ENCODE measurements around the gene BANP.

Gene BANP

DNA sequence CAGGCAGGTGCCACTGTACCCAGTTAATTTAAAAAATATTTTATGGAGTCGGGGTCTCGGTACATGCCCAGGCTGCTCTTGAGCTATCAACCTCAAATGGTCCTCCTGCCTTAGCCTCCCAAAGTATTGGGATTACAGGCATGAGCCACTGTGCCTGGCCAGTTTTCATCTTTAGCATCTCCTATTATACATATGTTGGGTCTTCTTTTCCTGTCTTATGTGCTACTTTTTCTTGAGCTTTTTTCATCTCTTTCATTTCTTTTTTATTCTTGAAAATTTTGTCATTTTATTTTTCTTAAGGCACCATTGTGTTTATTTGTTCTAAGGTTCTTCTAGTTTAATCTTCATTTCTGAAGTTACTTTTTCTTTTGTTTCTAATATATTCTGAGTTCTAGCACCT lies 20.7 kb downstream of the BANP start:
- CTCF ChIA-PET = interaction anchor here (1.6 kb wide), 1 partner anchor 10 kb away, joined by 5 read pairs; no protein-coding TSS in a partner anchor

More for the DNA sequence above, 20.7 kb downstream of the BANP start:
- POLR2A ChIA-PET = no interaction called here
- TF ChIP-seq MEIS1 (CRISPR knock-in tag; IDR thresholded peaks at IDR 0.05; ENCODE audit: borderline replicate concordance) (no peak), ZNF677 (tag by site-specific recombination; IDR thresholded peaks at IDR 0.05) (peak; percentile 77), ZNF660 (tag by site-specific recombination; IDR thresholded peaks at IDR 0.05) (no peak), ZNF558 (tag by site-specific recombination; IDR thresholded peaks at IDR 0.05) (peak; percentile 35; the same call in 1 of the 2 replicates), ZNF549 (tag by site-specific recombination; IDR thresholded peaks at IDR 0.05) (no peak; the same call in 1 of the 2 replicates), ZNF23 (tag by site-specific recombination; IDR thresholded peaks at IDR 0.05; ENCODE audit: borderline replicate concordance) (no peak), ZNF433 (tag by site-specific recombination; IDR thresholded peaks at IDR 0.05; ENCODE audit: low read depth) (no peak), SETDB1 (IDR thresholded peaks at IDR 0.05; ENCODE audit: insufficient read length, low read length) (peak; percentile 94), ZNF626 (tag by site-specific recombination; IDR thresholded peaks at IDR 0.05) (0 out of 2 replicates have a peak, but pooled peaks have one; percentile 31), ZNF292 (tag by site-specific recombination; IDR thresholded peaks at IDR 0.05; ENCODE audit: borderline replicate concordance, low read depth) (no peak), ZNF610 (tag by site-specific recombination; IDR thresholded peaks at IDR 0.05; ENCODE audit: borderline replicate concordance) (peak; percentile 49; the same call in 1 of the 2 replicates), ZNF529 (tag by site-specific recombination; IDR thresholded peaks at IDR 0.05; ENCODE audit: insufficient replicate concordance) (peak; percentile 29), ZNF133 (tag by site-specific recombination; IDR thresholded peaks at IDR 0.05) (peak; percentile 100)
- TF ChIP-seq, protein P1, sequence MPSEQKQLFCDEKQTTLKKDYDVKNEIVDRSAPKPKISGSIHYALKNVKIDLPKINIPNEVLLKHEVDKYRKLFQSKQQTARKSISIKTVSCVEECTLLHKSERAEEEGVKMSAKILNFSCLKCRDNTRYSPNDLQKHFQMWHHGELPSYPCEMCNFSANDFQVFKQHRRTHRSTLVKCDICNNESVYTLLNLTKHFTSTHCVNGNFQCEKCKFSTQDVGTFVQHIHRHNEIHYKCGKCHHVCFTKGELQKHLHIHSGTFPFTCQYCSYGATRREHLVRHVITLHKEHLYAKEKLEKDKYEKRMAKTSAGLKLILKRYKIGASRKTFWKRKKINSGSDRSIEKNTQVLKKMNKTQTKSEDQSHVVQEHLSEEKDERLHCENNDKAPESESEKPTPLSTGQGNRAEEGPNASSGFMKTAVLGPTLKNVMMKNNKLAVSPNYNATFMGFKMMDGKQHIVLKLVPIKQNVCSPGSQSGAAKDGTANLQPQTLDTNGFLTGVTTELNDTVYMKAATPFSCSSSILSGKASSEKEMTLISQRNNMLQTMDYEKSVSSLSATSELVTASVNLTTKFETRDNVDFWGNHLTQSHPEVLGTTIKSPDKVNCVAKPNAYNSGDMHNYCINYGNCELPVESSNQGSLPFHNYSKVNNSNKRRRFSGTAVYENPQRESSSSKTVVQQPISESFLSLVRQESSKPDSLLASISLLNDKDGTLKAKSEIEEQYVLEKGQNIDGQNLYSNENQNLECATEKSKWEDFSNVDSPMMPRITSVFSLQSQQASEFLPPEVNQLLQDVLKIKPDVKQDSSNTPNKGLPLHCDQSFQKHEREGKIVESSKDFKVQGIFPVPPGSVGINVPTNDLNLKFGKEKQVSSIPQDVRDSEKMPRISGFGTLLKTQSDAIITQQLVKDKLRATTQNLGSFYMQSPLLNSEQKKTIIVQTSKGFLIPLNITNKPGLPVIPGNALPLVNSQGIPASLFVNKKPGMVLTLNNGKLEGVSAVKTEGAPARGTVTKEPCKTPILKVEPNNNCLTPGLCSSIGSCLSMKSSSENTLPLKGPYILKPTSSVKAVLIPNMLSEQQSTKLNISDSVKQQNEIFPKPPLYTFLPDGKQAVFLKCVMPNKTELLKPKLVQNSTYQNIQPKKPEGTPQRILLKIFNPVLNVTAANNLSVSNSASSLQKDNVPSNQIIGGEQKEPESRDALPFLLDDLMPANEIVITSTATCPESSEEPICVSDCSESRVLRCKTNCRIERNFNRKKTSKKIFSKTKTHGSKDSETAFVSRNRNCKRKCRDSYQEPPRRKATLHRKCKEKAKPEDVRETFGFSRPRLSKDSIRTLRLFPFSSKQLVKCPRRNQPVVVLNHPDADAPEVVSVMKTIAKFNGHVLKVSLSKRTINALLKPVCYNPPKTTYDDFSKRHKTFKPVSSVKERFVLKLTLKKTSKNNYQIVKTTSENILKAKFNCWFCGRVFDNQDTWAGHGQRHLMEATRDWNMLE (tag by site-specific recombination; conservative IDR thresholded peaks at IDR 0.05; ENCODE audit: low read depth) = 0 out of 2 replicates have a peak, but pooled peaks have one; percentile 13
- TF ChIP-seq, protein P2, sequence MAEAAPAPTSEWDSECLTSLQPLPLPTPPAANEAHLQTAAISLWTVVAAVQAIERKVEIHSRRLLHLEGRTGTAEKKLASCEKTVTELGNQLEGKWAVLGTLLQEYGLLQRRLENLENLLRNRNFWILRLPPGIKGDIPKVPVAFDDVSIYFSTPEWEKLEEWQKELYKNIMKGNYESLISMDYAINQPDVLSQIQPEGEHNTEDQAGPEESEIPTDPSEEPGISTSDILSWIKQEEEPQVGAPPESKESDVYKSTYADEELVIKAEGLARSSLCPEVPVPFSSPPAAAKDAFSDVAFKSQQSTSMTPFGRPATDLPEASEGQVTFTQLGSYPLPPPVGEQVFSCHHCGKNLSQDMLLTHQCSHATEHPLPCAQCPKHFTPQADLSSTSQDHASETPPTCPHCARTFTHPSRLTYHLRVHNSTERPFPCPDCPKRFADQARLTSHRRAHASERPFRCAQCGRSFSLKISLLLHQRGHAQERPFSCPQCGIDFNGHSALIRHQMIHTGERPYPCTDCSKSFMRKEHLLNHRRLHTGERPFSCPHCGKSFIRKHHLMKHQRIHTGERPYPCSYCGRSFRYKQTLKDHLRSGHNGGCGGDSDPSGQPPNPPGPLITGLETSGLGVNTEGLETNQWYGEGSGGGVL (tag by site-specific recombination; IDR thresholded peaks at IDR 0.05) = no peak
- TF ChIP-seq, protein P3, sequence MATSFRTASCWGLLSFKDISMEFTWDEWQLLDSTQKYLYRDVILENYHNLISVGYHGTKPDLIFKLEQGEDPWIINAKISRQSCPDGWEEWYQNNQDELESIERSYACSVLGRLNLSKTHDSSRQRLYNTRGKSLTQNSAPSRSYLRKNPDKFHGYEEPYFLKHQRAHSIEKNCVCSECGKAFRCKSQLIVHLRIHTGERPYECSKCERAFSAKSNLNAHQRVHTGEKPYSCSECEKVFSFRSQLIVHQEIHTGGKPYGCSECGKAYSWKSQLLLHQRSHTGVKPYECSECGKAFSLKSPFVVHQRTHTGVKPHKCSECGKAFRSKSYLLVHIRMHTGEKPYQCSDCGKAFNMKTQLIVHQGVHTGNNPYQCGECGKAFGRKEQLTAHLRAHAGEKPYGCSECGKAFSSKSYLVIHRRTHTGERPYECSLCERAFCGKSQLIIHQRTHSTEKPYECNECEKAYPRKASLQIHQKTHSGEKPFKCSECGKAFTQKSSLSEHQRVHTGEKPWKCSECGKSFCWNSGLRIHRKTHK (tag by site-specific recombination; IDR thresholded peaks at IDR 0.05) = no peak
- TF ChIP-seq, protein P4, sequence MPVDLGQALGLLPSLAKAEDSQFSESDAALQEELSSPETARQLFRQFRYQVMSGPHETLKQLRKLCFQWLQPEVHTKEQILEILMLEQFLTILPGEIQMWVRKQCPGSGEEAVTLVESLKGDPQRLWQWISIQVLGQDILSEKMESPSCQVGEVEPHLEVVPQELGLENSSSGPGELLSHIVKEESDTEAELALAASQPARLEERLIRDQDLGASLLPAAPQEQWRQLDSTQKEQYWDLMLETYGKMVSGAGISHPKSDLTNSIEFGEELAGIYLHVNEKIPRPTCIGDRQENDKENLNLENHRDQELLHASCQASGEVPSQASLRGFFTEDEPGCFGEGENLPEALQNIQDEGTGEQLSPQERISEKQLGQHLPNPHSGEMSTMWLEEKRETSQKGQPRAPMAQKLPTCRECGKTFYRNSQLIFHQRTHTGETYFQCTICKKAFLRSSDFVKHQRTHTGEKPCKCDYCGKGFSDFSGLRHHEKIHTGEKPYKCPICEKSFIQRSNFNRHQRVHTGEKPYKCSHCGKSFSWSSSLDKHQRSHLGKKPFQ (tag by site-specific recombination; IDR thresholded peaks at IDR 0.05) = no peak
- TF ChIP-seq, protein P5, sequence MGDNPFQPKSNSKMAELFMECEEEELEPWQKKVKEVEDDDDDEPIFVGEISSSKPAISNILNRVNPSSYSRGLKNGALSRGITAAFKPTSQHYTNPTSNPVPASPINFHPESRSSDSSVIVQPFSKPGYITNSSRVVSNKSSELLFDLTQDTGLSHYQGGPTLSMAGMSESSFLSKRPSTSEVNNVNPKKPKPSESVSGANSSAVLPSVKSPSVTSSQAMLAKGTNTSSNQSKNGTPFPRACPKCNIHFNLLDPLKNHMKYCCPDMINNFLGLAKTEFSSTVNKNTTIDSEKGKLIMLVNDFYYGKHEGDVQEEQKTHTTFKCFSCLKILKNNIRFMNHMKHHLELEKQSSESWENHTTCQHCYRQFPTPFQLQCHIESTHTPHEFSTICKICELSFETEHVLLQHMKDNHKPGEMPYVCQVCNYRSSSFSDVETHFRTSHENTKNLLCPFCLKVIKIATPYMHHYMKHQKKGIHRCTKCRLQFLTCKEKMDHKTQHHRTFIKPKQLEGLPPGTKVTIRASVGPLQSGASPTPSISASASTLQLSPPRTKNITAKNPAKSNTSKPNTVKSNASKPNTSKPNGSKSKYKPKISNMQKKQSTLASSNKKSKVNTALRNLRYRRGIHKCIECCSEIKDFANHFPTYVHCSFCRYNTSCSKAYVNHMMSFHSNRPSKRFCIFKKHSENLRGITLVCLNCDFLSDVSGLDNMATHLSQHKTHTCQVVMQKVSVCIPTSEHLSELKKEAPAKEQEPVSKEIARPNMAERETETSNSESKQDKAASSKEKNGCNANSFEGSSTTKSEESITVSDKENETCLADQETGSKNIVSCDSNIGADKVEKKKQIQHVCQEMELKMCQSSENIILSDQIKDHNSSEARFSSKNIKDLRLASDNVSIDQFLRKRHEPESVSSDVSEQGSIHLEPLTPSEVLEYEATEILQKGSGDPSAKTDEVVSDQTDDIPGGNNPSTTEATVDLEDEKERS (tag by site-specific recombination; IDR thresholded peaks at IDR 0.05) = 0 out of 2 replicates have a peak, but pooled peaks have one; percentile 59
- TF ChIP-seq, protein P6, sequence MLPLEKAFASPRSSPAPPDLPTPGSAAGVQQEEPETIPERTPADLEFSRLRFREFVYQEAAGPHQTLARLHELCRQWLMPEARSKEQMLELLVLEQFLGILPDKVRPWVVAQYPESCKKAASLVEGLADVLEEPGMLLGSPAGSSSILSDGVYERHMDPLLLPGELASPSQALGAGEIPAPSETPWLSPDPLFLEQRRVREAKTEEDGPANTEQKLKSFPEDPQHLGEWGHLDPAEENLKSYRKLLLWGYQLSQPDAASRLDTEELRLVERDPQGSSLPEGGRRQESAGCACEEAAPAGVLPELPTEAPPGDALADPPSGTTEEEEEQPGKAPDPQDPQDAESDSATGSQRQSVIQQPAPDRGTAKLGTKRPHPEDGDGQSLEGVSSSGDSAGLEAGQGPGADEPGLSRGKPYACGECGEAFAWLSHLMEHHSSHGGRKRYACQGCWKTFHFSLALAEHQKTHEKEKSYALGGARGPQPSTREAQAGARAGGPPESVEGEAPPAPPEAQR (tag by site-specific recombination; IDR thresholded peaks at IDR 0.05) = no peak
- TF ChIP-seq, protein P7, sequence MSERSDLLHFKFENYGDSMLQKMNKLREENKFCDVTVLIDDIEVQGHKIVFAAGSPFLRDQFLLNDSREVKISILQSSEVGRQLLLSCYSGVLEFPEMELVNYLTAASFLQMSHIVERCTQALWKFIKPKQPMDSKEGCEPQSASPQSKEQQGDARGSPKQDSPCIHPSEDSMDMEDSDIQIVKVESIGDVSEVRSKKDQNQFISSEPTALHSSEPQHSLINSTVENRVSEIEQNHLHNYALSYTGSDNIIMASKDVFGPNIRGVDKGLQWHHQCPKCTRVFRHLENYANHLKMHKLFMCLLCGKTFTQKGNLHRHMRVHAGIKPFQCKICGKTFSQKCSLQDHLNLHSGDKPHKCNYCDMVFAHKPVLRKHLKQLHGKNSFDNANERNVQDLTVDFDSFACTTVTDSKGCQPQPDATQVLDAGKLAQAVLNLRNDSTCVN (tag by site-specific recombination; optimal IDR thresholded peaks at IDR 0.05) = no peak
- H3K36me3 ChIP-seq (ENCODE audit: control insufficient read depth in 2 of 2, insufficient read depth in 1 of 2, low read length in 2 of 2) = peaks cover 0 to 5% of the 10 kb centered on the region in 2 experiments; a peak in 2 of 3 replicates
- H3K4me3 ChIP-seq (ENCODE audit: low read depth, low read length) = no peak overlapping the region
- no peak overlapping the region for H3K27ac ChIP-seq (ENCODE audit: extremely low read depth, low read depth, low read length)
- H3K4me1 ChIP-seq (ENCODE audit: control insufficient read depth, insufficient read depth, low read length) = no peaks in the 10 kb centered on the region
- H3K9me3 ChIP-seq (ENCODE audit: control insufficient read depth, insufficient read depth, low read depth, low read length) = no peaks in the 10 kb centered on the region
